ENCODE data around the gene PKP3.
A peak's percentile ranks its signal among the peaks of the same experiment; 100 is the strongest.
"Not testable (repeated sequence)": the region's sequence is repeated elsewhere in the genome, so short reads cannot be mapped to it uniquely, and the experiment has no call there.

PKP3 gene

GRCh38 chr11:409600-410483 is 15.8 kb downstream of the PKP3 start:
- DNase-seq (ENCODE audit: low spot score) = no peak

- DNase-seq (ENCODE audit: low spot score) = not testable (repeated sequence)
These were observed 16.7 kb downstream of the PKP3 start for GRCh38 chr11:410711-411110.

- not testable (repeated sequence) for DNase-seq (ENCODE audit: low spot score)
These were observed 17.5 kb downstream of the PKP3 start for GRCh38 chr11:411520-411919.

DNA sequence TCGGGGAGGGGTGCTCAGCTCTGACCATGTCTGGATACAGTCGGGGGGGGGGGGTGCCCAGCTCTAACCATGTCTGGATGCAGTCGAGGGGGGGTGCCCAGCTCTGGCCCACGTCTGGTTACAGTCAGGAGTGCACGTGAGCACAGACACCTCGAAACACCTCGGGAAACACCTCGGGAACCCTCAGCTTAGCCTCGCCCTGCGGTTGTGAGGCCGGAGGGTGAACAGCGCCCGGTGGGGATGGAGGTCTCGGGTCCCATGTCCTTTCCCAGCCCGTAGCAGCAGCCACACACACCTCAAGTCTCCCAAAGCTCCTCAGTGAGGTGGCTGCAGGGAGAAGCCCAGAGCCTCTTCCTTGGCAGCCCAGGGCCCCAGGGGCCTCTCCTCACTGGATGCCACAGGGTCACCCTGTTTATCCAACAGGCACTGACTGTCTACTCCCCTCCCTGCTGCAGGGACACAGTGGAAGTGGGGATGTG is 18.7 kb downstream of the PKP3 start:
- DNase-seq (ENCODE audit: low spot score) = no peak

- DNase-seq (ENCODE audit: low spot score) = peak; percentile 42
These were observed 19.4 kb downstream of the PKP3 start for GRCh38 chr11:413120-414081.

DNA sequence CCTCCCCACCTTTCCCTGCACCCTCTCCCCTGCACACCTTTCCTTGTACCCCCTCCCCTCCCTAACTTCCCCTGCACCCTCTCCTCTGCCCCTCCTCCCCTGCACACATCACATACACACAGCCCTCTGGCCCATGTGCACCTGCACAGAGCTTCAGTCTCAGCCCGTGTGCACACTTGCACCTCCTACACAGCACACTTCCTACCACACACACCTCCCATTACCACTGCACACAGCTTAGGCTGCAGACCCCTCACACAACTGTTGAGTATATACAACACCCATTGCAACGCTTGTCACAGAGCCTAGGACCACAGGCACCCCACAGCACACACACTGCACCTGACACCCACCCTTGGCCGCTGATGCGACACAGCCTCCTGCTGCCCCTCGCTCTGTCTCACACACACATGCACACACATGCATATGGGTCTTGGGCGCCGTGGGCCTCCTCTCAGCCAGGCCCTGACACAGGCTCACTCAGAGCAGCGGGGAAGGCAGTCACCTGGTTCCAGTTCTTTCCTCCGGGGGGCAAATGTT is 20.4 kb downstream of the PKP3 start:
- DNase-seq (ENCODE audit: low spot score) = no peak

GRCh38 chr11:415640-416041 is 21.6 kb downstream of the PKP3 start:
- DNase-seq (ENCODE audit: low spot score) = no peak

DNA sequence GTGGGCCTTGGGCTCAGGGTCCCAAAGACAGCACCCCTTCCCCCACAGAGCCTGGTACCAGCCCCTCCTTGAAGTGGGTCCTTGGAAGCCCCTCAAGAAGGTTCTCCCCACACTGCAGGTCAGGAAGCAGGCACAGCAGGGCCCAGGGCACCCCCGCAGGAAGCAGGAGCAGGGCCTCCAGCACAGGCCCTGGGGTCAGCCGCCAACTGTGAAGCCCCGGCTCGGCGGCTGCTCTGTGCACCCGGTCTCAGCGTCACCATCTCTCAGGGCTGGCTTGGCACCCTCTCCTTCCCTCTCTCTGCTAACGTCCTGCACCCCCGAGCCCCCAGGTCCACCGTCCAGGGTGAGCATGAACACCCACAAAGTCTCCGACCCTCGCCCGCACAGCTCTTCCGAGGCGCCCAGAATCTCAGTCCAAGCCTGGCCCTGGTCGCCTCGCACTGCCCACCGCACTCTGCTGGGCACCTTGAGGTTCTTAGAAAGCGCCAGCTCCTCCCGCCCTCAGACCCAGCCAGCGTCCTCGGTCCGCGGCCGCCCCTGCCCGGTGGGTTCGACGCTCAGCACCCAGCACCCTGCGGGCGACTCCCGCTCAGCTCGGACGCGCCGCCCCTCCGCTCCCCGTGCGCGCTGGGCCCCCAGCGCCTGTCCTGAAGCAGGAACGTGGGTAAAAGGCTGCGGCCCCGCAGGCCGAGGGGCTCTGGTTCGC is 22.2 kb downstream of the PKP3 start:
- DNase-seq (ENCODE audit: low spot score) = no peak

DNA sequence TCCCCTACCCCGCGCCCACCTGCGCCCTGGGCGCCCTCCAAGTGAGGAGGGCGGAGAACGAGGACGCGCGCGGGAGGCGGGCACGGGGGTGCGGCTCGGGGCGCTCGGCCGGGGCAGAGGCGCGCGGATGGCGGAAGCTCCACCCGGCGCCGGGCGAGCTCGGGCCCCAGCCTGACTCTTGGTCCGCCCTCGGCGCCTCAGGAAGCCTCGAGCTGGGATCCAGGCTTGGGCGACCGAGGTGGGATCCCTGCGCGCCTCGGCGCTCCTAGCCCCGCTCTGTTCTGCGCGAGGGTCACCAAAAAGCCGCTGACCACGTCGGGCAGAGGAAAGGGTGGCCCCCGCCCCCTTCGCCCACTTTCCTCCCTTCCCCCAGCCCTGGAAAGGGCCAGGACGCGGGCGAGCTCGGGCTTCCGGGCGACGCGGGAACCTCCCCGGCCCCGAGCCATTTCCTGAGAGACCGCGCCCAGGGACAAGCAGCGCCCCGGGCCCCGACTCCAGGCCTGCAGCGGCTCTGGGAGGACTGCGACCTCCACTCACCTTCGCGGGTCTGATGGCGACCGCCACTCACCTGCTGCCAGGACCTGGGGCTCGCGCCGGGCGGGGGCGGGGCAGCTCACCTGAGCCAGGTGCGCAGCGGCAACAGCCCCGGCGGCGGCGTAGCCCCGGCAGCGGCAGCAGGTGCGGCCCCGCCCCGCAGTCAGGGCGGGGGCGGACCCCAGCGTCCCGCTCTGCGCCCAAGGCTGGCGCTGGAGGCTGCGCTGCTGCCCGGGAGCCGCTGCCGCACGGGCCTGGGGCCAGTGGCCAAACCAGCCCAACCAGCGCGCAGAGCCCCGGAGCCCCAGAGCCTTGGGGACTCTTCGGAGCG is 23.0 kb downstream of the PKP3 start:
- DNase-seq (ENCODE audit: low spot score) = peak; percentile 47

- no peak for DNase-seq (ENCODE audit: low spot score)
These were observed 23.8 kb downstream of the PKP3 start for GRCh38 chr11:417652-418342.

DNA sequence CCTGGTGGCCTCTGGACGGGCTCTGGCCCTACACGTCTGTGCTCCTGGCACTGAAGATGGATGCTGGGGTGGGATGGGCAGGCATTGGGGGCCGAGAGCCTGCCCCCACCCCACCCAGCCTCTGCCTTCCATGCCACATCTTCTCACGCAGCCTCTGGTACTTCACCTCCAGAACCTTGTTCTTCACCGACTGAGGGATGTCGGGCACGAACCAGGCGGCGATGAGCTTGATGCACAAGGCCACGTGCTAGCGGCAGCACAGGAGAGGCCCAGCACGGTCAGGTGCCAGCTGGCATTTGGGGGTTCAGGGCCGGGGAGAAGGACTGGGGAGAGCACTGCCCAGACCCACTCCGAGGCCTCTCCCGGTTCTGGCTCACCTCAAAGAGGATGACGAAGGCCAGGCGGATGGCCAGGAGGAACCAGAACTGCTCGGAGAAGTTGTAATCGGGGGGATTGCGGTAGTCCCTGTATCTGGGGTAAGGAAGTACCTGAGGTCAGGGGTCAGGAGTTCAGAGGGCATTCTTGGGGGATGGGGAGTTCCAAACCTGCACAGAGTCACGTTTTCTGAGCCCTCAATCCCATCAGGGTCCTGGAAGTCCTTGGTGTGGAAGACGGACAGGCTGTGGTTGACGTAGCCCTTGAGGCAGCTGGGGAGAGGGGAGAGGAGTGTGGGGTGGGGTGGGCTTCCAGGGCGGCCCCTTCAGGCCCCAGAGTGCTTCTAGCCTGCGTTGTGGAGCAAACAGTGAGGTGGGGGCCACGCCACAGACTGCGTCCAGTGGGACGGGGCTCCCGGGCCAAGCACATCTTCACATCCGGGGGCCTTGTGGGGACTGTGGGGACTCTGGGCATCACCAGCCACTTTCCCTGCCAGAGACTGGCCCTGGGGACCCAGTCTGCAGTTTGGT is 24.6 kb downstream of the PKP3 start:
- DNase-seq (ENCODE audit: low spot score) = no peak

DNA sequence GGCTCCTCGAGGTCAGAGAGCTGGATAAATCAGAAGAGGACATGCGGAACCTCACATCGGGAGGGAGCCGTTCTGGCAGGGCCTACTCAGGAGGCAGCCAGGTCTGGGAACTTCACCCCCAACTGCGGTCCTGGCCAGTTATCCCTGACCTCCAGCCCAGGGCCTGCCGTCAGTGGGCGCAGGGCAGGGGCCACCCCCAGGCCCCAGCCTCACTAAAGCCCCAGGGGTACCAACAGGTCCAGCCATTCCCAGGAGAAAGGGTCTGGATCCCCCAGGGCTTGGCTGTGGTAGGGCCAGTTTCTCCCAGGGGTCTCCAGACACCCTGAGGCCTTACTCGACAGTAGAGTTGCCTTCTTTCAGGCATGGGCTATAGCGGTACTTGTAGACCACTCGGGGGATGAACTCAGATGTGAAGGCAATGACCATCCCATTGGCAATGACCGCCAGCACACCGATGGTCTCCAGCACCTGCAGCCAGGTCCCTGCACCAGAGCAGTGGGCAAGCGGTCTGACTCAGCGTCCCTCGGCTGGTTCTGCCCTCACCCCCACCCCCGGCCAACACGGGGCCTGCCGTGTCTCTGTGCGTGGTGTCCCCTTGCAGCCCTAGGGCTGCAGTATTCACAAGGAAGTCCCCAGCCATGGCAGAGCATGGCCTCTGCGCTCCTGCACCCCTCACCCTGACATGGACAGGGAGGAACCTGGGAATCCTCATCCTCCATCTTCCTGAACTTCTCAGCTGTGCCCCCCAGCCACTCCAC is 25.4 kb downstream of the PKP3 start:
- no peak for DNase-seq (ENCODE audit: low spot score)

- no peak for DNase-seq (ENCODE audit: low spot score)
These were observed 26.3 kb downstream of the PKP3 start for GRCh38 chr11:420054-420910.

DNA sequence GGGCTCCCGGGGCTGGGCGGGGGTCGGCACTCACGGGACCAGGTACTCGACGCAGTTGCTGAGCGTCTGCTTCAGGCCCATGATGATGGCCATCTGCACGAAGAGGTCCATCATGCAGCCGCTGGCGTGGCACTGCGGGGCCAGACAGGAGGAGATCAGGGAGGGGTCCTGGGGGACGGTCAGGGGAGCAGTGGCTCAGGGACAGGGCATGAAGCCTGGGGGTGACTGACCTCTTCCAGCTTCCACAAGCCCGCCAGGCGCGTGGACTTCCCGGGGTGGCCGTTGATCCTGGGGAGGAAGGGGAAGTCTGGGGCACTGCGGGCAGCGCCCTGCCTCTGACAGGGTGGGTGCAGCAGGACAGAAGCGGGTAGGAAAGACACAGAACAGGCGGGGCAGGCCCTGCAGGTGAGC is 26.9 kb downstream of the PKP3 start:
- DNase-seq (ENCODE audit: low spot score) = no peak

GRCh38 chr11:422249-422656 is 28.2 kb downstream of the PKP3 start:
- DNase-seq (ENCODE audit: low spot score) = no peak

DNA sequence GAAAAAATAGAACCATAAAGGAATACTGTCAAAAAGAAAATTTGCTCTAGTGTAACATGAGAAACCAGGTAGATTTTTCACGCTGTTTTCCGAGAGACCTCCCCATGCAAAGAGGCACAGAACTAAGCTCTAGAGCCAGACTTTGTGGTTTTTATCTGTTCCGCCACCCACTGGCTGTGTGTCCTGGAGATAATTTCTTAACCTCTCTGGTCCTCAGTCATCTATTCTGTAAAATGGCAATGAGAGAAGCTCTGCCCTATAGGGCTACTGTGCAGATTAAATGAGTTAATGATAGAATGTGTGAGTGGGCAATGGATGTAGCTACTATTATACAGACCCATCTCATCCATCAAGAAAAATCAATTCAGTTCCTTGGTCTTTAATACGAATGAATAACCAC is 30.2 kb downstream of the PKP3 start:
- DNase-seq (ENCODE audit: low spot score) = no peak

DNA sequence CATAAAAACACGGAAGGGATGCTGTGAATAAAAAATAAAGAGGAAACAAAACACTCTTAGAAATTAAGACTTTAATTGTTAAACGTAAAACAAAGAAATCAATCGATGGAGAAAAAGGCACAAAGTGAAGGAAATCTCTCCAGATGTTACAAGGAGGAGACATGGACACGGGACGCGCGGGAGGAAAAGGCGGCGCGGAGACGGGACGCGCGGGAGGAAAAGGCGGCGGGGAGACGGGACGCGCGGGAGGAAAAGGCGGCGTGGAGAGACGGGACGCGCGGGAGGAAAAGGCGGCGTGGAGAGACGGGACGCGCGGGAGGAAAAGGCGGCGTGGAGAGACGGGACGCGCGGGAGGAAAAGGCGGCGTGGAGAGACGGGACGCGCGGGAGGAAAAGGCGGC is 30.8 kb downstream of the PKP3 start:
- DNase-seq (ENCODE audit: low spot score) = not testable (repeated sequence)

Measured in CD4-positive, alpha-beta T cell treated with Interleukin-6 at 100 ng/mL for 8 hours (primary cell).